ENCODE measurements around the gene ERICH3. TPM values are rescaled to one million over a fixed set of nuclear protein-coding genes. Genes with fewer than 3 reads are reported as not detected.

Gene ERICH3
- total and polyA plus RNA-seq, 8 donors = under 0.01 to 0.68 (median 0.13) TPM

GRCh38 chr1:74637296-74637695, 36.3 kb downstream of the ERICH3 start:
- intact Hi-C loops (cut with DNase I) = no loop called here
- H3K27ac ChIP-seq = no peak overlapping the region
- no peaks in the 10 kb centered on the region for H3K9me3 ChIP-seq
- no peaks in the 10 kb centered on the region for H3K27me3 ChIP-seq
- no peak overlapping the region for H3K4me3 ChIP-seq
- TF ChIP-seq CTCF (IDR thresholded peaks at IDR 0.05) = no peak
- H3K4me1 ChIP-seq = no peaks in the 10 kb centered on the region
- WGBS, 2 donors = 82 to 83% methylated on average over 1 of the region's 1 CpG
- no peak for FAIRE-seq
- H3K36me3 ChIP-seq = no peaks in the 10 kb centered on the region
- ATAC-seq = no peak
- DNase-seq = no peak

- no peaks in the 10 kb centered on the region for H3K4me1 ChIP-seq
- no peak for FAIRE-seq
- no peaks in the 10 kb centered on the region for H3K9me3 ChIP-seq
- no peaks in the 10 kb centered on the region for H3K36me3 ChIP-seq
- no peak for TF ChIP-seq CTCF (IDR thresholded peaks at IDR 0.05)
- no peak overlapping the region for H3K4me3 ChIP-seq
- WGBS, 2 donors = 31 to 33% methylated on average over 2 of the region's 2 CpGs
- intact Hi-C loops (cut with DNase I) = no loop called here
- H3K27ac ChIP-seq = no peak overlapping the region
- no peaks in the 10 kb centered on the region for H3K27me3 ChIP-seq
- no peak for DNase-seq
- ATAC-seq = no peak
Observed at GRCh38 chr1:74629283-74629682, 44.3 kb downstream of the ERICH3 start.

GRCh38 chr1:74623716-74624115, 49.9 kb downstream of the ERICH3 start:
- TF ChIP-seq CTCF (IDR thresholded peaks at IDR 0.05) = no peak
- no peaks in the 10 kb centered on the region for H3K36me3 ChIP-seq
- no peaks in the 10 kb centered on the region for H3K27me3 ChIP-seq
- 48 to 54% methylated on average over 2 of the region's 2 CpGs for WGBS, 2 donors
- H3K4me3 ChIP-seq = no peak overlapping the region
- H3K9me3 ChIP-seq = no peaks in the 10 kb centered on the region
- ATAC-seq (no peak), DNase-seq (no peak), FAIRE-seq (no peak)
- H3K4me1 ChIP-seq = no peaks in the 10 kb centered on the region
- intact Hi-C loops (cut with DNase I) = no loop called here
- H3K27ac ChIP-seq = no peak overlapping the region

GRCh38 chr1:74620242-74620641, 53.4 kb downstream of the ERICH3 start:
- Histone ChIP-seq H3K27ac (no peak overlapping the region), H3K4me3 (no peak overlapping the region), H3K36me3 (no peaks in the 10 kb centered on the region), H3K9me3 (no peaks in the 10 kb centered on the region), H3K27me3 (no peaks in the 10 kb centered on the region), H3K4me1 (no peaks in the 10 kb centered on the region)
- DNase-seq (no peak), ATAC-seq (no peak), FAIRE-seq (no peak)
- TF ChIP-seq CTCF (IDR thresholded peaks at IDR 0.05) = no peak
- 62 to 68% methylated on average over 3 of the region's 3 CpGs for WGBS, 2 donors
- intact Hi-C loops (cut with DNase I) = no loop called here

- intact Hi-C loops (cut with DNase I) = no loop called here
- Histone ChIP-seq H3K27ac (no peak overlapping the region), H3K9me3 (no peaks in the 10 kb centered on the region), H3K4me3 (no peak overlapping the region), H3K4me1 (no peaks in the 10 kb centered on the region), H3K27me3 (no peaks in the 10 kb centered on the region), H3K36me3 (no peaks in the 10 kb centered on the region)
- no peak for ATAC-seq
- TF ChIP-seq CTCF (IDR thresholded peaks at IDR 0.05) = no peak
- WGBS, 2 donors = 51 to 57% methylated on average over 2 of the region's 2 CpGs
- DNase-seq = no peak
- no peak for FAIRE-seq
Observed at GRCh38 chr1:74618974-74619373, 54.6 kb downstream of the ERICH3 start.
